Bronchial epithelial cell (primary cell): ENCODE results near the gene SPATA20. TPM values are rescaled to one million over a fixed set of nuclear protein-coding genes. Genes with fewer than 3 reads are reported as not detected.
A peak's percentile ranks its signal among the peaks of the same experiment; 100 is the strongest.

Source experiments
- DNase-seq: peaks from one replicate; pipeline ENCODE4 v3.0.0-alpha.2; 2010; ENCODE audit warnings: low read depth
- FAIRE-seq: peaks from 2 replicates; lab custom pipeline; 2011; peaks lifted over from hg19 to GRCh38; lab: Jason Lieb, UNC
- H3K27me3 ChIP-seq: 2 replicates; pipeline ENCODE4 v1.5.1; 2011; ENCODE audit warnings: low read length; ENCODE audit not compliant: control insufficient read depth, insufficient read depth
- H3K36me3 ChIP-seq: 2 replicates; pipeline ENCODE4 v1.5.1; 2011; ENCODE audit warnings: low read length; ENCODE audit not compliant: control insufficient read depth, insufficient read depth
- H3K4me3 ChIP-seq: 2 replicates; pipeline ENCODE4 v1.5.1; 2011; ENCODE audit warnings: mild to moderate bottlenecking, low read depth, low read length, control low read depth
- CTCF ChIP-seq: IDR thresholded peaks from 2 replicates; pipeline ENCODE4 v1.5.1; 2011; ENCODE audit warnings: mild to moderate bottlenecking, moderate library complexity, low read length, control low read depth, inconsistent platforms; ENCODE audit not compliant: insufficient read depth, severe bottlenecking
- total RNA-seq: library from RNA; depleted of rRNA; stranded (reverse); fragments of >200 nt; gene quantifications from 2 replicates; pipeline ENCODE4 v1.2.1, GENCODE V29; 2014

Gene SPATA20
- total RNA-seq, 1 donor from 2014 or later = 25.0 TPM

- no peak overlapping the region for H3K4me3 ChIP-seq
- no peak for TF ChIP-seq CTCF
- DNase-seq = no peak
- no peaks in the 10 kb centered on the region for H3K27me3 ChIP-seq
- H3K36me3 ChIP-seq = no peaks in the 10 kb centered on the region
- no peak for FAIRE-seq
These were observed 34.3 kb downstream of the SPATA20 start for GRCh38 chr17:50581316-50581715.

GRCh38 chr17:50582741-50583140 is 35.8 kb downstream of the SPATA20 start:
- no peaks in the 10 kb centered on the region for H3K36me3 ChIP-seq
- FAIRE-seq (no peak), DNase-seq (no peak)
- no peak for TF ChIP-seq CTCF
- H3K27me3 ChIP-seq = no peaks in the 10 kb centered on the region
- H3K4me3 ChIP-seq = no peak overlapping the region

GRCh38 chr17:50583641-50584040 is 36.7 kb downstream of the SPATA20 start:
- Histone ChIP-seq H3K27me3 (no peaks in the 10 kb centered on the region), H3K36me3 (no peaks in the 10 kb centered on the region), H3K4me3 (no peak overlapping the region)
- no peak for FAIRE-seq
- no peak for TF ChIP-seq CTCF
- no peak for DNase-seq

DNA sequence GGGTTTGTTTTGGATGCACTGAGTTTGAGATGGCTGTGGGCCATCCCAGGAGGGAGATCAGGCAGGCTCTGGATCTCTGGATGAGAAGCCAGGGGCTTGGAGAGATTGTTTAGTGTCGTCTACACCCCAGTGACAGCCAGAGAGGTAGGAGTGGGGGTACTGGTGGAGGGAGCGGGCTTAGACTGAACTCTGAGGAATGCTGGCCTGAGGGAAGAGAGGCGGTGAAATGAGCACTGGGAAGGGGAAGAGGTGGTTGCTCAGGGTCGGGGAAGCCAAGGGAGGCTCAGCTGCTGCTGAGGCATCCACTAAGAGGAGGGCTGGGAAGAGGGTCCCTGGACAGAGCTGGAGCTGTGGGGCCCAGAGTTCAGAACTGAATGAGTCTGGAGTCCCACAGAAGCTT is 37.1 kb downstream of the SPATA20 start:
- H3K36me3 ChIP-seq = no peaks in the 10 kb centered on the region
- no peak for TF ChIP-seq CTCF
- FAIRE-seq = no peak
- no peaks in the 10 kb centered on the region for H3K27me3 ChIP-seq
- no peak for DNase-seq
- H3K4me3 ChIP-seq = no peak overlapping the region

DNA sequence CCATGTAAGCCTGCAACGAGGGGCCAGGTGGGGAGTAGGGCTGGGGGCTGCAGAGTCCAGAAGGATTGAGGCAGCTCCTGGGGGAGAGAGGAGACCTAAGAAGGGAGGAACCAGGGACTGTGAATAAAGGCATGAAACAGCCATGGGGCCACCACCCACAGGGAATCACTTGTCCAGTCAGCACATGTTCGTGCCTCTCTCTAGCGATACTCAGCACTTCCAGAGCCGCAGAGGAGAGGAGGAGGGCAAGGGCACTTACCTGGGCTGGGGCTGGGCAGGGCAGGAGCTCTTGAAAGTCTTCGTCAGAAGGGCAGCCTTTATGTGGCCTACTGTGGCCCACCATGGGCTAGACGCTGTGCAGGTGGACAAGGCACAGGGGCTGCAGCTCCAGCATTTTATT is 37.8 kb downstream of the SPATA20 start:
- H3K27me3 ChIP-seq = no peaks in the 10 kb centered on the region
- DNase-seq (peak; percentile 49), FAIRE-seq (no peak)
- TF ChIP-seq CTCF = no peak
- H3K36me3 ChIP-seq = no peaks in the 10 kb centered on the region
- no peak overlapping the region for H3K4me3 ChIP-seq

DNA sequence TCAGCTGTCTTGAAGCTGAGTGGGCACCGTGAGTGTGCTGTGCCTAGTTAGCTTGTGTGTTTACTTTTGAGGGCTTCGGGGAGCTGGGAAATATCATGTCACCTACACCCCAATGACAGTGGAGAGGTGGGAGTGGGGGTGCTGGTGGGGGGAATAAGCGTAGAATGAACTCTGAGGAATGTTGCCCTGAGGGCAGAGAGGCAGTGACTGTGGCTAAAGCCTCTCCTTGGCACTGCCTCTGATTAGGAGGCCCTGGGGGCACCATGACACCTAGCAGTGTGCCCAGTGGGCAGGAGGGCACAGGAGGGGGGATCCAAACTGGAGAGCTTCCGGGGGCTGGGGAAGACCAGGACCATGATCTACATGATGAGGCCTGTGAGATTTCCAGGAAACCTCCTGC is 38.4 kb downstream of the SPATA20 start:
- no peaks in the 10 kb centered on the region for H3K36me3 ChIP-seq
- no peak overlapping the region for H3K4me3 ChIP-seq
- no peaks in the 10 kb centered on the region for H3K27me3 ChIP-seq
- DNase-seq (no peak), FAIRE-seq (no peak)
- no peak for TF ChIP-seq CTCF
